OCI-LY3 (cell line): ENCODE results near the gene PDE4DIP.
"Not testable (repeated sequence)": the region's sequence is repeated elsewhere in the genome, so short reads cannot be mapped to it uniquely, and the experiment has no call there.

Experiments used
- CTCF ChIP-seq: fragments of 200-600, 300-600 bp; sonication (generic); IDR thresholded peaks from 2 replicates; pipeline ENCODE4 v1.5.1; 2014; ENCODE audit warnings: antibody characterized with exemption, low read length, low read depth
- EZH2phosphoT487 ChIP-seq: fragments of 200-600 bp; shearing (Covaris generic); IDR thresholded peaks from 2 replicates; pipeline ENCODE4 v1.6.1; 2018; ENCODE audit warnings: antibody characterized with exemption, mixed run types, low read depth

DNA sequence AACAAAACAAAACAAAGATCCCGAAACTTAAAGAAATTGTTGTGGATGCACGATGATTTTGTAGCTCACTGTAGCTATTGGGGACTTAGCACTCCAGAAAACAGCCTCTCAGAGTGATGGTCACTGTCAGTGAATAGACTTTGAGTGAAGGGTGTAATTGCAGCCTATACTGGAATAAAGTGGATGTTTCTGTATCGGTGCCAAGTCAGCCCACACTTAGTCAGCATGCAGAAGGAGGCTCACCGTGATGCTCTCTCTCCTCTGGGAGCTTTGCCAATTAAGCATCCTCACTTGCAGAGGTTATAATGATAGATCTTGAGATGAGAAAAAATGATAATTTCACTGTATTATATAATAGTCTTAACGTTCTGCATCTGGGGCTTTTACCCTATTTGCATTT is 11.1 kb downstream of the PDE4DIP start:
- not testable (repeated sequence) for TF ChIP-seq CTCF, EZH2phosphoT487
